GM21786 (cell line): ENCODE data around the gene SYT17.
A peak's percentile ranks its signal among the peaks of the same experiment; 100 is the strongest.
"Not testable (repeated sequence)": the region's sequence is repeated elsewhere in the genome, so short reads cannot be mapped to it uniquely, and the experiment has no call there.

Experiments used
- ATAC-seq: cut with Tn5 transposase; IDR thresholded peaks from one replicate; pipeline ENCODE4 v1.9.1; 2021; ENCODE audit not compliant: unreplicated experiment

SYT17 gene

DNA sequence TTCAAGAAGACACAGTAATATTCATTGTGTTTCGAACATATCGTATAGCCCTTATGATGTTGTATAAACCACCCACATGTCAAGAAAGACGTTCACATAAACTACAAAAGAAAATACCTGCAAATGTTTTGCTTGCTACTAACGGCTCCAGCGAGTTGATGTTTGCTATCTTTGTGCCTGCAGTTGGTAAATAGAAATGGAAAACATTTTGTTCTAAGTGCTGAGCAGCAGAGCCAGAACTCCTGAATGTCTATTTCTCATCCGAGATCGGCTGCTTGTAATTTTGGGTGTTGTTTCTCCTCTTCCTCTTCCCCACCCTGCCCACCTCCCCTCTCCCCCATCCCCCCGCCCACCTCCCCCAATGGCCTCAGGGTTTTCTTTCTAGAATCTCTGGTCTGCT, 5.0 kb downstream of the SYT17 start:
- no peak for ATAC-seq

DNA sequence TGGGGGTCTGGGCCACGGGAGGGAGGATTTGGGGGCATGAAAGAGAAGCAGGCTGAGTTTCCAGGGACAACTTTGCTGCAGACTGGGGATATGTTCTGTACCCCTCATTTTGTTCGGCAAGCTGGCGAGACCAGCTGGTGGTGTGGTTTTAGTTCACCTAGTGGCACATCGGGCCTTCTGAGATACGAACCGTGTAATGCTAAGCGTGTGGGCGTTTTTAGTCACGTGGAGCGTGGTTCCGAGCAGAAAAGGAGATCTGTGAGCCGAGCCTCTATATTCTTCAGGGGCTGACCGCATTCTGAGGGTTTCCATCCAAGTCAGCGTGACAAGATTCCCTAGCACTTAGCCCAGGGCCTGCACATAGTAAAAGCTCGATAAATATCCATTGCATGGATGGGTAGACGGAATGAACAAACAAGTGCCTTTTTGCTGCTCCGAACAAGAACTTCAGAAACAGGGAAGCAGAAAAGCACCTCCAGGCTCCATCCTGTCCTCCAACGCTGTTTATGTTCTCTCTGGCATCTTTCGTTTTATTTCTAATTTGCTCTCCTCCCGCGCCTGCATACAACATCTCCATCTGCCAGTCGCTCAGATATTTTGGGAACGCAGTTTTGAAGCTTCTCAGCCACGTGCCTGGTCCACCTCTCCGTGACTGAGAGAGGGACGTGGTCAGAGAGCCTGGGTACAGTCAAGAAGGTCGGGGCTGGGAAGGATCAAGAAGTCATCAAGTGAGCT, 5.8 kb downstream of the SYT17 start:
- ATAC-seq, result no peak

DNA sequence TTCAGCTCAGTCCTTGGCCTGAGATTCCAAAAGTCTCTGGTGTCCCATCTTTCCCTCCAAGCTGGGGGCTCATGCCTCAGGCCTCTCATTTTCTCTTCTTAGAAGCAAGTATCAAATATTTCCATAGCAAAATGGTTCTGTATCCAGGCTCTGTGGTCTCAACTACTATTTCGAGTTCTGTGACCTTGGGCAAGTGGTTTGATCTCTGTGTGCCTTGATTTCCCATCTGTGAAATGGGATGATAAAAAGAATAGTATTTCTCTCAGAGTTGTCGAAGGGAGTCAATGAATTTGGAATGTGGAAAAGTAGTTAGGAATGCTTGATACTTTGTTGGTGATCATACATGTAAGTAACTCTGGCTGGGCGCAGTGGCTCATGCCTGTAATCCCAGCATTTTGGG, 6.4 kb downstream of the SYT17 start:
- ATAC-seq, result no peak

DNA sequence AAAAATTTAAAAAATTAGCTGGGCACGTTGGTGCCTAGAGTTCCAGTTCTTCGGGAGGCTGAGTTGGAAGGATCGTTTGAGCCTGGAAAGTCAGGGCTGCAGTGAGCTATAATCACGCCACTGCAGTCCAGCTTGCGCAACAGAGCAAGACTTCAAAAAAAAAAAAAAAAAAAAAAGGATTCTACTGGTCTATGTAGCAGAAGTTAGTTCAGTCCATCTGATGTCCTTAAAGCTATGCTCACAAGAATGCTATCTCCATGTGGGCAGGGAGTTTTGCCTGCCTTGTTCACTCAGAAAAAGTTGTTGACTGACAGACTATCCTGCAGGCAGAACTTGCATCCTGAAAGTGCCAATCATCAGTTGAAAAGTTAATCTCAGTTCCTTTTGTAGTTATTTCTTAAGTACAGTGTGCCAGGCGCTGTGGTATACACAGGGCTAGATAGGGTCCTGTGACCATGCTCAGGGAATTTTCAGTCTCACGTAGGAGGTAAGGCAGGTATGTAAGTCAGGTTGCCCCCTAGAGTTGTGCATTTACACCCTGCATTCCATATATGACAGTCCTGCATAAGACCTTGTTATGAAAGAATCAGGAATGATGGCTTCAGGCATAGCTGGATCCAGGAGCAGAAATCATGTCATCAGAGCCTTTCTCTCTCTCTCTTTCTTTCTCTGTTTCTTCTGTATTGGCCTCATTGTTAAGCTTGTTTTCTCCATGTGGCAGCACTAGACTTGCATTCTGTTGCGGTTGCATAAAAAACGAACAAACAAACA, 7.6 kb downstream of the SYT17 start:
- ATAC-seq, result no peak

DNA sequence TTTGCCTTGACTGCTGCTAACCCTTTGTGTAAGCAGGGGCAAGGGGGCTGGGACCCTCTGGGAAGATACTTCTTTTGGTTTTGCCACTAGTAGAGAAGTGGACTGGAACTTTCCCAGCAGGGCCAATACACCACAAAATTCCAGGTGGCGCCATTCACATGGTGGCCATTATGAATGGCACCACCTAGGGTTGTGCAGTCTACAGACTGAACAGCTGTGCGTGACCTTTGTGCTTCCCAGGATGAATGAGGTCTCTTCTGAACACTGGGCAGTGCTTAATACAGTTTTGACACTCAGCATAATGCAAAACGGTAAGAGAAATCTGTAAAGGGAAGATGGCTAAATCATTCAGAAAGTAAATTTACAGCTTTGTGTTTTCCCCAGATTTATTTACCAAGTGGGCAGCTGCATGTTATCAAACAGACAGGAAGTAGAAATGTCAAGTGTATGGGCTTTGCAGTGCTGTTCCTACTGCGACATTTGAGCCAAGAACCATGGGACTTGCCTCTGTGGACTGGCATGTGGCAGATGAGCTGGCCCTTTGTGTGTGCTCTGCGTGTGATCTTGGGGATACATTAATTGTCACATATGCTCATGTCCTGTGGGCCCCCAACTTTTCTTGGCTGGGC, 9.2 kb downstream of the SYT17 start:
- no peak for ATAC-seq

DNA sequence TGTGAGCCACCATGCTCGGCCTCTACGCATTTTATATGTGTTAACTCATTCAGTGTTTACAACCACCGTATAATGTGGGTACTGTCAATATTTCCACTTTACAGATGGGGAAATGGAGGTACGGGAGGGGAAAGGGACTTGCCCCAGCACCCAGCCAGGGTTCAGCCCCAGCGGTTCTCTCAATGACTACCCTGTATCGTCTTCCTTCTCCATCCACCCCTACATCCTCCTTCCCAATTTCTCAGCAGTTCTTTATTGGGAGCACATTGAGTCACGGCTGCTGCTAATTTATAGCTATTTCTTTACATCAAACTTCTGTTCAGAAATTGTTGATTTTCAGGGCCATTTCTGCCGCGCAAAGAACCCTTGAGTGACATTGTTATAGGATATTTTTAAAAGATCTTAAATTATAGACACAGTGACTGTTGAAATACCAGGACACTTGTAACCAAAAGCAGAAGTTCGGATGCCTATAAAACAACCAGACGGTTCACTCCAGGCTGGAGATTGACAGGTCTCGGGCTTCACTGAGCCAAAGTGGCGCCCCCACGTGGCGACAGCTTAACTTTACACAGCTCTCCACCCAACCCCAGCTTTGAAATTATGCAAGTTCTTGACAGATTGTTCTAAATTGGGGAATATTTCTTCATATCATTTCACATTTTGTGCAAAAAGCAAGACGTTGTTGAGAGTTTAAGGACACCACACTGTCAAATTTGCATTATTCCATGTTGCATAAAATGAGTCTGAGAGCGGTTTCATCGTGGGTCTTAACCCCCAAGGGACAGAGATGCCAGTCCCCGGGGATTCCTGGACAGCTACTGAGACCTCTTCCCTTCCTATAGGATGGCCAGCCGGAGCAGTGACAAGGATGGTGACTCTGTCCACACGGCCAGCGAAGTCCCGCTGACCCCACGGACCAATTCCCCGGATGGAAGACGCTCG, 11.8 kb downstream of the SYT17 start:
- ATAC-seq, result no peak

DNA sequence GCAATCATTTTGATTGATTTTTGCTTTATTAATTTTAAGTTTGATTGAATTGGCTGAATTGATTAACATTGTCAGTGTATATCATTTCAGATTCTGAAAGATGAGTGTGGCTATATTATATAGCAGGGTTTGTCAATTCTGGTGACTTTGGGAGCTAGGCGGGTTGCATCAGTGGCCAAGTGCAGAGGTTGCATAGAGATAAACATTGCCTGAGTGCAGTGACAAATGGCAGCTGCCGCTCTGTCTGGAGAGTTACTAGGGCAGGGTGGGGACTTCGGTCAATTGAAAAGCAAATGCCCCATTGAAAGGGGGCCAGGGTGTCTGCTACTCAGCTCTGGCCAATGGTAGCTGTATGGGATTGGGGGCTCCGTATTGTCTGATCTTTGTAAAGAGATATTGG, 12.7 kb downstream of the SYT17 start:
- ATAC-seq, result no peak

DNA sequence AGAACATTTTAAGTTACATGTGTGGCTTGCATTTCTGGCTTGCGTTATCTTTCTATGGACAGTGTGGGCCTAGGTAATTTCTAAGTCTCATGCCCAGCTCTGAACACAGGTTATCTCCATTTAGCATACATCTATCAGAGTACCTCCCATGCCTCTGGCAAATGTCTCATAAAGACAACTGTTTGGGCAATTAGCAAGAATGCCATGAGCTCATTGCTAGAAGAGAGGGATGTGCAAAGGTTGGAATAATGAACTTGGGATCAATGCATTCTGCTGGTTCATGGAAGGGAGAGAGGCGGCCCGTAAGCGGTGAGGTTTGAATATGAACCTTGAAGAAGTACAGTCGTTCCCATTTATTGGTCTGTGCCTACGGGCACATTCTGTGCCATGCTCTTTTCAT, 14.4 kb downstream of the SYT17 start:
- ATAC-seq, result no peak

DNA sequence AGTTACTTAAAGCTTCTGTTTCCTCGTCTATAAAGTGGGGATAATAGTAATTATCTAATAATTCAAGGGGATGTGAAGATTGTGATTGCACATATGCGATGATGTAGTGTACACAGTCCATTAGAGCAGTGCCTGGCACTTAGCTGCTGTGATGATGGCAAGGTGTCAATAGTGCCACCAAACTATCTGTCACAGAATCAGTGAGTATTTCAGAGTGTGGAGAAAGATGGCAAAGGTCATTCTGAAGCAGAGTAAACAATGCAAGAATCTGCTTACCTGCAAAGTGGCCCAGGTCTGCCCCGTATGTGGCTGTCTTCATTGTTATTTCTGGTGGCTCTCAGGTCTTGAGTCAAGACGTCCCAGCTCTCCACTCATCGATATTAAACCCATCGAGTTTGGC, 15.1 kb downstream of the SYT17 start:
- ATAC-seq, result no peak

DNA sequence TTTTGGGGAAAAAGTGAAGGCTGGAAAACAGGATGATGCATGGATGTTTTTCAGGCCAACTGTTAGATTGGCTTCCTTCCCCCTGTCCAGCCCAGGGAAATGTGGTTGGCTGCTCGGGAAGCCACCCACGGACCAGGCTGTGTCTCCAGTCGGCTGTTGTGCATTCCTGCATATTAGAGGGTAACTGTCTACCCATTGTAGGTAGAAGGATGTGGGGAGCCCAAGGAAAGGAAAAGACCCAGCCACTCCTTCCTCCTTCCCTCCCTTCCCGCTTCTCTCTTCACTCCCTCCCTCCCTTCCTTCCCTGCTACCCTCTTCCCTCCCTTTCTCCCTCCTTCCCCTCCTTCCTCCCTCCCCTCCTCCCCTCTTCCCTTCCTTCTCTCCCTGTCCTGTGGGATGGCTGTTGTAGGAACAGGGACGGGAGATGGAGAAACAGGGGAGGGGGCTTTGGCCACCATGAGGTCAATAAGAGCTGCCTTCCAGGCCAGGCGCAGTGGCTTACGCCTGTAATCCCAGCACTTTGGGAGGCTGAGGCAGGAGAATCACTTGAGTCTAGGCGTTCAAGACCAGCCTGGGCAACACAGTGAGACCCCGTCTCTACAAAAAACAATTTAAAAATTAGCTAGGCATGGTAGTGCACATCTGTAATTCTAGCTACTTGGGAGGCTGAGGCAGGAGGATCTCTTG, 16.9 kb downstream of the SYT17 start:
- no peak for ATAC-seq

DNA sequence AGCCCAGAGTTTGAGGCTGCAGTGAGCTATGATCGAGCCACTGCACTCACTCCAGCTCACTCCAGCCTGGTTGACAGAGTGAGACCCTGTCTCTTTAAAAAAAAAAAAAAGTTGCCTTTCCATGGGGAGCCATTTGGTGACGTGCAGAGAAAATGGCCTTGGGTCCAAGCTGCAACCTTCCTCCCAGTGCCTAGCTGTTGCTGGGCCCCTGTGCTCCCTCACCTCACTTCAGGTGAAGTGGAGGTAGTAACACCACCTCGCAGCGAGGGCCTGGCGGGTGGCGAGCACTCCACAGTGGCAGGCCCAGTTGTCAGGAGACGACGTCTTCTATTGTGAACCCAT, 17.4 kb downstream of the SYT17 start:
- no peak for ATAC-seq

DNA sequence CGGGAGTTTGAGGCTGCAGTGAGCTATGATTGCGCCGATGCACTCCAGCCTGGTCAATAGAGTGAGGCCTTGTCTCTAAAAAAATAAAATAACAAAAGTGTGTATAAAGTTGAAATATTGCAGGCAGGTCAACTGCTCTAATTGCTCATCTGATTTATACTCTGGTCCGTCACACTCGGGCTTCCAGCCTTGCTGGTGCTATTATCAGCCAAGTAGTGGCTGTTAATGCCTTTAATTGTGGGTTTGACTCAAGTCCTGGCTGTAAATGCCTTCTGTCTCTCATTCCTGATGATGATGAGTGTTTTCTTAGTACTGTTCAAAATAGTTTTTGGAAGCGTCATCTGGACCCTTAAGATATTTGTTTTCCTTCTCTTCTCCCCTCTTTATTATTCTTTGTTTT, 18.4 kb downstream of the SYT17 start:
- ATAC-seq, result no peak

DNA sequence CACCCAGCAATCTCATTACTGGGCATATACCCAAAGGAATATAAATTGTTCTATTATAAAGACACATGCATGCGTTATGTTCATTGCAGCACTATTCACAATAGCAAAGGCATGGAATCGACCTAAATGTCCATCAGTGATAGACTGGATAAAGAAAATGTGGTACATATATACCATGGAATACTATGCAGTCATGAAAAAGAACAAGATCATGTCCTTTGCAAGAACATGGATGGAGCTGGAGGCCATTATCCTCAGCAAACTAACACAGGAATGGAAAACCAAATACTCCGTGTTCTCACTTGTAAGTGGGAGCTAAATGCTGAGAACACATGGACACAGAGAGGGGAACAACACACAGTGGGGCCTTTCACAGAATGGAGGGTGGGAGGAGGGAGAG, 19.9 kb downstream of the SYT17 start:
- ATAC-seq, result not testable (repeated sequence)

DNA sequence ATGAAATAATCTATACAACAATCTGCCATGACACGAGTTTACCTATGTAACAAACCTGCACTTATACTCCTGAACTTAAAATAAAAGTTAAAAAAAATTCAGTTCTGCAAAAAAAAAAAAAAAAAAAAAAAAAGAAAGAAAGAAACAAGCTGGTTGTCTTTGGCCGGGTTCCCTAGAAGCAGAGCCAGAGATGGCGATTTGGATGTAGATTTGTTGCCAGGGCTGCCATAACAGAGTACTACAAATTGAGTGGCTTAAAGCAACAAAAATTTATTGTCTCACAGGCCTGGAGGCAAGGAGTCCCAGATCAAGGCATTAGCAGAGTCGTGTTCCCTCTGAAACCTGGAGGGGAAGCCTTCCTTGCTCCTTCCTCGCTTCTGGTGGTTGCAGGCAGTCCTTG, 20.4 kb downstream of the SYT17 start:
- no peak for ATAC-seq

DNA sequence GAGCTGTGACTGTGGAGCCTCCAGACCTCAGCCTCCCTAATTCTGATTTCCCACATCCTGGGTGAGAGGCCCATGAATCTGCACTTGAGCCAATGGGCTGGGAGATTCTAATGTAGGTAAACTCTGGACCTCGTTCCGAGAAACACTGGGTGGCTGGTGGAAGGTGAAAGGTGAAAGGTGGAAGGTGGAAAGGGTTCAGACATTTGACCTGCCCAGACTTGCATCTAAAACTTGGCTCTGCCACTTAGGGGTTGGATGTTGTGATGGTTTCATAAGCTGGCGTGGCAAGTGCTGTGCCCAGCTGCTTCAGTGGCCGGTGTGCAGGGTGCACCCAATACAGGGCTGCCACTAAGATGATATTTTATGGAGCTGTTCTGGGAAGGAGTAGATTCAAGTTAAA, 24.8 kb downstream of the SYT17 start:
- ATAC-seq, result no peak

DNA sequence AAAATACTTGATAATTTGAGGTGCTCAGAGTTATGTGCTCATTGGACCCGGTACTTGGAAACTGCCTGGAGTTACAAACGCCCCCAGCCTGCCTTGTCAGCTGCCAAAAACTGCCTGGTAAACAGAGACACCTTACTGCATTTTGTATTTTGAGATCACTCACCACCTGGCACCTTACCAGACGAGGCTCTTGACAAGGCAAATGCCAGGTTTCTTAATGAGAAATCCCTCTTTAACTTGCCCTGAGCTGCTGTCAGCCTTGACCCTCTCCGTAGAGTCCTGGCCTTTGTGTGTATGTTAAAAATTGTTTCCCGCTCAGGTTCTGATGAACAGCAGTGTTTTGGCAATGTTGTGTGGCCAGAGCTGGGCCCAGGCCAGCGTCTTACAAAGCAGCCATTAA, 28.8 kb downstream of the SYT17 start:
- no peak for ATAC-seq

DNA sequence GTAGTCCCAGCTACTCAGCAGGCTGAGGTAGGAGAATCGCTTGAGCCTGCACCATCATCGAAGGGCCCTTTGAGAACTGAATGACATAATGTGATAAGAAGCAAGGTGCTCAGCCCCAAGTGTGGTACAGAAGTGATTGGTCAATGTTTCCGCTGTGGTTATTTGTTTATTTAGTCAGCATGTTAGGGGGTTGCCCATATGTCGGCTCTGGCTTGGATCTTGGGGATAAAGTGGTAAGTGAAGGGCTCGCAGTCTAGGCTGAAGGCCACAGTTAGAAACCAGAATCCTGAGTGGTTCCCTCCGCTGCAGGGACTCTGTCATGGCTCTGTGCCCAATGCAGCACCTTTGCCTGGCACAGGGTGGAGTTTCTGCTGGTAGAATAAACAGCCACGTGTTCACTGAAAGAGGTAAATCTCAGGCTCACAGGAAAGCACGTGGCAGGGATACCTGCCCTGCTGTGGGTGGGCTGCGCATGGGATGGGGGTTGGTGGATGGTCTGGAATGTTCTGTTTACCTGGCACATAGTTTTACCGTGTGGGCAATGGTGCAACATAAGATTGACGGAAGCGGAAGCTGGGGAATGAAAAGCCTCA, 35.4 kb downstream of the SYT17 start:
- ATAC-seq, result no peak

DNA sequence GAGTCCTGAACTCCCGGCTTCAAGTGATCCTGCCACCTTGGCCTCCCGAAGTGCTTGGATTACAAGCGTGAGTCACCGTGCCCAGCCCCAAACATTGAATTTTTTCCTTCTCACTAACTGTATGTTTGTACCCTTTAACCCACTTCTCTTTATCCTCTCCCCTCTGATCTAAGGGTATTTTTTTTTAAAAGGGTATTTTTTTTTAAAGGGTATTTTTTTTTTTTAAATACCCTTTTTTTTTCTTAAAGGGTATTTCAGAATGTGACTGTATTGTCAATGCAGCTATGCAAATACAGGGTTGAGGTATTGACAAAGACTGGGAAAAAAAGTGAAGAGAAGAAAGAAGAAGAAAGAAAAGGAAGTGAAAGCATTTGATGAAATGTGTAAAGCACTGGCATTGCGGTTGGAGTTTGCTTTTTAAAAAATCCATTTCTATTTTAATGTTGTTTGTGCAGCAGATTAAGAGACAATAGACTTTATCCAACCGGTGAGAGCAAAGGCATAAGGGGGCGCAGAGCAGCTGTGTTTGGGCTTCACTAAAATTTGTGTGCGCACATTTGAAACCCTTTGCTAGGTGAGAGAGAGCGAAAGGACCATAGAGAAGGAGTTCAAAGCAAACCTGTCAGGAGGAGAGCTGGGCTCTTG, 42.4 kb downstream of the SYT17 start:
- ATAC-seq, result peak; percentile 80

DNA sequence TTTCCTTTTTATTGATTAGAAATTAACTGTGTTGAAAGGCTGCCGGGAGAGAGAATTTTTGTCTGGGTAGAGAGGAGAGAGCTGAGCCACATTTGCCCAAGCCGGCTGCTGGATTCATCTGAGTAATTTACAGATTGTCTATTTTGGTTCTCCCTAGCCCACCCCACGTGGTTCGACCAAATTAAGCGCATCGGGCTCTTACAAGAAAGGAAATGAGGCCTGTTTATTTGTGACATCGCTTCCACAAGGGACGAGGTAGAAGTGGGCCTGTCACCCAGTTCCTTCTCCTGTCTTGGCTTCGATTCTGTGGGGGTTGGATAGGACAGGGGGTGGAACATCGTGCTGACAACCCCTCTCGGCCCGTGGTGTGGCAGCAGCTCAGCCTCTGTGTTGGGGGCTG, 42.9 kb downstream of the SYT17 start:
- ATAC-seq, result peak; percentile 43

DNA sequence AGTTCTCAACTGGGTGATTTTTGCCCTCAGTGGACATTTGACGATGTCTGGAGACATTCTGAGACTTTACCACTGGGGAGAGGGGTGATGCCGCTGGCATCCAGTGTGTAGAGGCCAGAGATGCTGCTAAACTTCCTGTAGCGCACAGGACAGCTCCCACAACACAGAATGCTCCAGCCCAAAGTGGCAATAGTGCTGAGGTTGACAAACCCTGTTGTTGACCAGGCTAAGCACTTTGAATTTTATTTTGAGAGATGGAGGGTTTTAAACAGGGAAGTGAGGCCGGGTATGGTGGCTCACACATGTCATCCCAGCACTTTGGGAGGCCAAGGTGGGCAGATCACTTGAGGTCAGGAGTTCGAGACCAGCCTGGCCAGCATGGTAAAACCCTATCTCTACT, 44.0 kb downstream of the SYT17 start:
- no peak for ATAC-seq
